Measurements from ENCODE around the gene CFLAR.
"Not testable (repeated sequence)": the region's sequence is repeated elsewhere in the genome, so short reads cannot be mapped to it uniquely, and the experiment has no call there.

The CFLAR gene

GRCh38 chr2:201116115-201116958 is at the start of gene CFLAR:
Gene CFLAR, plus strand, starts transcription at chr2:201116164. Its CDS starts 13,702 bp downstream, at chr2:201129866.
- DNase-seq = peak; percentile 70 to 82

GRCh38 chr2:201070948-201071478 is 45.0 kb upstream of the CFLAR start:
- no peak for DNase-seq

GRCh38 chr2:201071479-201072200 is 44.3 kb upstream of the CFLAR start, which contains the start of the genes HYCC2 and NDUFB3:
Gene HYCC2, minus strand, starts transcription at chr2:201071671. Its CDS starts 47,662 bp downstream, at chr2:201024009.
Gene NDUFB3, plus strand, starts transcription at chr2:201072001. Its CDS starts 6,882 bp downstream, at chr2:201078883.
- peak; percentile 88 for DNase-seq

- DNase-seq = no peak
These were observed 43.8 kb upstream of the CFLAR start for GRCh38 chr2:201072201-201072530.

- DNase-seq = no peak
These were observed 42.9 kb upstream of the CFLAR start for GRCh38 chr2:201073071-201073470.

GRCh38 chr2:201074996-201075395 is 41.0 kb upstream of the CFLAR start:
- DNase-seq = no peak

- DNase-seq = no peak
These were observed 31.1 kb upstream of the CFLAR start for GRCh38 chr2:201084863-201085262.

GRCh38 chr2:201090574-201090973 is 25.4 kb upstream of the CFLAR start:
- DNase-seq = no peak

GRCh38 chr2:201093573-201093972 is 22.4 kb upstream of the CFLAR start:
- DNase-seq = peak; percentile 91

- no peak for DNase-seq
These were observed 15.5 kb upstream of the CFLAR start for GRCh38 chr2:201100497-201100896.

- no peak for DNase-seq
These were observed 10.2 kb upstream of the CFLAR start for GRCh38 chr2:201105759-201106158.

GRCh38 chr2:201107624-201108023 is 8.3 kb upstream of the CFLAR start:
- DNase-seq = no peak

GRCh38 chr2:201108341-201108740 is 7.6 kb upstream of the CFLAR start:
- DNase-seq = no peak

GRCh38 chr2:201109186-201109585 is 6.8 kb upstream of the CFLAR start:
- DNase-seq = no peak

- no peak for DNase-seq
These were observed 5.3 kb upstream of the CFLAR start for GRCh38 chr2:201110615-201111014.

GRCh38 chr2:201111096-201111495 is 4.9 kb upstream of the CFLAR start:
- DNase-seq = no peak

GRCh38 chr2:201114350-201114749 is 1.6 kb upstream of the CFLAR start:
- no peak for DNase-seq

- no peak for DNase-seq
These were observed 1.1 kb upstream of the CFLAR start for GRCh38 chr2:201114846-201115245.

- peak; percentile 78 to 84 for DNase-seq
These were observed 1.2 kb downstream of the CFLAR start for GRCh38 chr2:201116959-201117734.

- not testable (repeated sequence) for DNase-seq
These were observed 1.8 kb downstream of the CFLAR start for GRCh38 chr2:201117735-201118094.

- peak; percentile 81 to 97 for DNase-seq
These were observed 2.4 kb downstream of the CFLAR start for GRCh38 chr2:201118121-201118960.
